K562 (cell line): ENCODE results near the gene TTLL8. TPM values are rescaled to one million over a fixed set of nuclear protein-coding genes. Genes with fewer than 3 reads are reported as not detected.

ENCODE experiments used
- ATAC-seq: fragments of 200-7000 bp; cut with Tn5 transposase; 3 replicates; pipeline ENCODE4 v1.9.1; 2020; ENCODE audit warnings: moderate library complexity
- BruUV-seq: library from RNA; stranded (reverse); fragments of 400-500 nt; replicated peaks from 2 replicates; lab custom pipeline; 2021; lab: Mats Ljungman, UMichigan
- CTCF ChIA-PET: fragments of 300-600 bp; formaldehyde crosslinking; extraction: SDS; loops from one replicate; lab custom pipeline; 2021; ENCODE audit warnings: low intra/inter-chr PET ratio; lab: Yijun Ruan, JAX
- POLR2A ChIA-PET: fragments of 300-600, 350-650 bp; sonication (Branson Sonifier 250); formaldehyde crosslinking; extraction: SDS; loops from one replicate; lab custom pipeline; 2021; ENCODE audit warnings: antibody characterized with exemption, inconsistent platforms; lab: Yijun Ruan, JAX
- DNase-seq, 4 experiments: peaks; one replicate each; pipeline versions ENCODE4 v3.0.0 to v3.0.0-alpha.2; 2011 to 2018; ENCODE audit warnings: low spot score in 3 of 4, mixed read lengths in 3 of 4; ENCODE audit errors: extremely low read depth in 1 of 4
- FAIRE-seq: peaks from 2 replicates; lab custom pipeline; 2011; peaks lifted over from hg19 to GRCh38; lab: Jason Lieb, UNC
- H2AFZ ChIP-seq: 2 replicates; pipeline ENCODE4 v1.6.0; 2011; ENCODE audit warnings: low read depth, low read length, control low read depth, inconsistent platforms
- H3K27ac ChIP-seq: fragments of 200-600 bp; 3 replicates; pipeline ENCODE4 v1.8.0; 2011; ENCODE audit warnings: low read depth, mild to moderate bottlenecking, control low read depth, inconsistent platforms, low read length, moderate library complexity, mixed read lengths; ENCODE audit errors: extremely low read depth
- H3K27me3 ChIP-seq, 2 experiments: fragments of 300-600 bp in 1 of 2; 2 replicates in 1 of 2; 3 replicates in 1 of 2; pipeline versions ENCODE4 v1.6.0 to v1.8.0; 2011; ENCODE audit warnings: inconsistent platforms in 2 of 2, low read length in 2 of 2, mild to moderate bottlenecking in 1 of 2, mixed read lengths in 1 of 2, moderate library complexity in 1 of 2; ENCODE audit not compliant: control insufficient read depth in 2 of 2, insufficient read depth in 2 of 2
- H3K36me3 ChIP-seq: fragments of 300-600 bp; 3 replicates; pipeline ENCODE4 v1.8.0; 2011; ENCODE audit warnings: mild to moderate bottlenecking, low read length, inconsistent platforms; ENCODE audit not compliant: control insufficient read depth, insufficient read depth
- H3K4me1 ChIP-seq, 2 experiments: fragments of 200-600 bp in 1 of 2; replicated peaks in 1 of 2; 2 replicates in 1 of 2; 3 replicates in 1 of 2; pipeline versions ENCODE4 v1.5.1 to v1.8.0; 2011; ENCODE audit warnings: inconsistent platforms in 2 of 2, low read length in 2 of 2, mild to moderate bottlenecking in 1 of 2, mixed read lengths in 1 of 2, moderate library complexity in 1 of 2; ENCODE audit not compliant: control insufficient read depth in 2 of 2, insufficient read depth in 2 of 2
- H3K4me2 ChIP-seq: 2 replicates; pipeline ENCODE4 v1.6.1; 2011; ENCODE audit warnings: low read length, control low read depth, inconsistent platforms, mixed read lengths; ENCODE audit not compliant: insufficient read depth
- H3K4me3 ChIP-seq: fragments of 200-600 bp; sonication (generic), shearing (Covaris generic); 2 replicates; pipeline ENCODE4 v1.5.1; 2016; ENCODE audit warnings: control low read depth, inconsistent platforms
- H3K79me2 ChIP-seq: fragments of 200-600 bp; 3 replicates; pipeline ENCODE4 v1.8.0; 2011; ENCODE audit warnings: low read length, inconsistent platforms; ENCODE audit not compliant: control insufficient read depth, insufficient read depth
- H3K9ac ChIP-seq, 2 experiments: 2 replicates each; pipeline versions ENCODE4 v1.6.0 to v1.6.1; 2011; ENCODE audit warnings: low read depth in 2 of 2, low read length in 2 of 2, control low read depth in 1 of 2, inconsistent platforms in 1 of 2, mild to moderate bottlenecking in 1 of 2, mixed read lengths in 1 of 2; ENCODE audit not compliant: insufficient read depth in 1 of 2
- H3K9me1 ChIP-seq: one replicate; pipeline ENCODE4 v1.6.0; 2011; ENCODE audit warnings: inconsistent platforms, mild to moderate bottlenecking, low read length, moderate library complexity; ENCODE audit not compliant: control insufficient read depth, insufficient read depth
- H3K9me3 ChIP-seq: replicated peaks from 2 replicates; pipeline ENCODE4 v1.5.1; 2011; ENCODE audit warnings: low read depth, low read length, inconsistent platforms; ENCODE audit not compliant: control insufficient read depth, insufficient read depth
- H4K20me1 ChIP-seq: replicated peaks from 2 replicates; pipeline ENCODE4 v1.6.1; 2011; ENCODE audit warnings: low read length, inconsistent platforms, mixed read lengths; ENCODE audit not compliant: control insufficient read depth, insufficient read depth
- C11orf30 ChIP-seq: fragments of 450-650 bp; IDR thresholded peaks from 2 replicates; pipeline ENCODE4 v1.6.1; 2016; ENCODE audit warnings: low read depth, mild to moderate bottlenecking
- CEBPG ChIP-seq, 3 experiments: fragments of 200-800 bp in 1 of 3; sonication (Bioruptor generic) in 1 of 3; sonication (generic) in 1 of 3; formaldehyde crosslinking in 1 of 3; IDR thresholded peaks in 2 of 3; conservative IDR thresholded peaks in 1 of 3; 2 replicates each; pipeline versions ENCODE4 v1.6.1 to v1.8.0; 2016 to 2022; ENCODE audit warnings: missing compliant biosample characterization in 2 of 3, missing genetic modification characterization in 2 of 3, mild to moderate bottlenecking in 1 of 3, missing genetic modification reagents in 1 of 3
- SLC30A9 ChIP-seq: fragments of 250-450 bp; sonication (Bioruptor Pico); IDR thresholded peaks from 2 replicates; pipeline ENCODE4 v1.8.0; 2022; ENCODE audit warnings: mild to moderate bottlenecking, moderate library complexity
- U2AF1 ChIP-seq: fragments of 200-400 bp; formaldehyde crosslinking; optimal IDR thresholded peaks from 2 replicates; pipeline ENCODE3; 2017; ENCODE audit warnings: mild to moderate bottlenecking, low read depth, low read length, moderate library complexity
- ZFP30 ChIP-seq: fragments of 250-450 bp; sonication (Bioruptor Pico); IDR thresholded peaks from 2 replicates; pipeline ENCODE4 v1.8.0; 2022; ENCODE audit warnings: moderate library complexity, mild to moderate bottlenecking, inconsistent platforms, borderline replicate concordance
- WGBS: fragments of 100-300 bp; shearing (Covaris generic); methylation state at CpG from one replicate; pipeline ENCODE4 v1.1.6; 2016; ENCODE audit warnings: low coverage, mixed read lengths; ENCODE audit not compliant: insufficient coverage; ENCODE audit errors: missing lambda C conversion rate; 5-methylcytosine and 5-hydroxymethylcytosine counted together
- in situ Hi-C: fragments of 300-500 bp; cut with MboI; formaldehyde crosslinking; loops from 4 replicates; pipeline ENCODE4 v1.15.0; 2018; ENCODE audit warnings: inconsistent platforms, mixed read lengths
- intact Hi-C: fragments of 100-400 bp; cut with micrococcal nuclease; formaldehyde crosslinking; loops from 2 replicates; pipeline ENCODE4 v1.14.2; 2022
- polyA plus RNA-seq, 8 experiments: library from polyadenylated mRNA; depleted of rRNA in 4 of 8; stranded (reverse) in 5 of 8; unstranded in 3 of 8; fragments of >200 nt; fragmentation: Nextera tagmentation in 2 of 8; fragmentation: Illumina TruSeq in 1 of 8; extraction: Ambion mirVana in 2 of 8; extraction: Trizol in 1 of 8; gene quantifications; 2 replicates each; pipeline versions ENCODE4 v1.2.1 to v1.2.3, GENCODE V29; 2011 to 2014; ENCODE audit warnings: inconsistent platforms in 1 of 8, missing spikeins in 1 of 8
- total RNA-seq, 7 experiments: library from RNA; depleted of rRNA in 6 of 7; stranded (reverse); fragments of >200 nt in 6 of 7; fragmentation: Illumina TruSeq in 2 of 7; extraction: Trizol in 2 of 7; gene quantifications; 2 replicates each; pipeline versions ENCODE4 v1.2.1 to v1.2.3, GENCODE V29; 2011 to 2021; ENCODE audit warnings: low replicate concordance in 1 of 7
- TF ChIP-seq, protein P1 (sequence below): IDR thresholded peaks from 2 replicates; pipeline ENCODE4 v1.6.1; 2011; ENCODE audit warnings: borderline replicate concordance, low read depth, mild to moderate bottlenecking, moderate library complexity, low read length; ENCODE audit not compliant: insufficient read depth, poor library complexity, severe bottlenecking
- TF ChIP-seq, protein P2 (sequence below): fragments of 250-450 bp; sonication (Bioruptor Pico); IDR thresholded peaks from 2 replicates; pipeline ENCODE4 v1.5.1; 2021; ENCODE audit warnings: mild to moderate bottlenecking
- TF ChIP-seq, protein P3 (sequence below): sonication (generic); formaldehyde crosslinking; IDR thresholded peaks from 2 replicates; pipeline ENCODE4 v1.9.0; 2022; ENCODE audit warnings: mild to moderate bottlenecking, missing genetic modification reagents

Gene TTLL8
- total and polyA plus RNA-seq, 9 of the 15 experiments (the other 6 are each of a cell fraction or from before 2014, with no cell fraction given), result not detected

DNA sequence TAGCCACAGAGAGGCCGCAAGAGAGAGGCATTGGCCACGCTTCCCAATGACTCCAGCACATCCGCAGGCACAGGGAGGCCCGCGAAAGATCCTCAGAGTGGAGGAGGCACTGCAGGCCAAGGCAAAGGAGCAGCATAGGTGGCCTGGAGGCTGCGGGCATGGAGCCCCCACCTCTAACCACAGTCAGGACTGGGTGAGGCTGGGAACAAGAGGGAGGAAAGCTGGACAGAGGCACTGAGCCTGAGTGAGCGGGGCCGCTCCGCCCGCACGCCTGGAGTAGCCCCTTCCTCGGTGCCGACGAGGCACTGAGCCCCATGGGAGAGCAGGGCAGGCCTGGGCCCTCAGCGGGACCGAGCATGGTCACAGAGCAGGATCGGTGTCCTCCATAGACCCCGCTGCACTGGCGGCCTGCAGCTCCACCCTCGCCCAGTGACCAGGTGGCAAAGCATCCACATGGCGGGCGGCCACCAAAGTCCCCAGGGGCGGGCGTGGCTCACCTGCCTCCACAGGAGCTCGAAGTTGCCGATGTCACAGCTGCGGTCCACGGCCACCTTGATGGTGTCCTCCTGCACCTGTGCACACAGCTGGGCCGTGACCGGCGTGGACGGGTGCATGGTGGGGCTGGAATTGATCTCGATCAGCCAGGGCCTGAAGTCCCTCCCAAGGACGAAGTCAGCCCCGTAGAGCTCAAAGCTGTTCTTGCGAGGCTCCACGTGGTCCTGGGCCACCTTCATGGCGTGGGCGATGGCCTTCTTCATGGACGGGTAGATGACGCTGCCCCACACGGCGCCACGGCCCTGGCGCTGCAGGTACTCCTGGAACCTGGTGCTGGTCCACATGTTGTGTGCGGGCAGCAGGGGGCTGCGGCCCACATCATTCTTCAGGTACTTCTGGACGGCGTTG lies 26.7 kb downstream of the TTLL8 start:
- Histone ChIP-seq H3K27me3 (peaks cover 4 to 68% of the 10 kb centered on the region in 2 experiments; a peak in 4 of 5 replicates), H4K20me1 (no peaks in the 10 kb centered on the region; the same call in 1 of the 2 replicates), H3K79me2 (no peaks in the 10 kb centered on the region), H3K9ac (no peak overlapping the region), H3K4me2 (no peak overlapping the region), H3K36me3 (no peaks in the 10 kb centered on the region), H3K27ac (no peak overlapping the region), H3K4me3 (no peak overlapping the region), H2AFZ (no peak overlapping the region), H3K9me1 (no peaks in the 10 kb centered on the region), H3K9me3 (no peaks in the 10 kb centered on the region), H3K4me1 (peaks cover 0 to 55% of the 10 kb centered on the region in 2 experiments; a peak in 2 of 5 replicates)
- DNase-seq, result no peak
- no TSS peak for BruUV-seq
- WGBS, result 31% methylated on average over 38 of the region's 49 CpGs
- FAIRE-seq, result no peak
- CTCF ChIA-PET, result interaction anchor here (2.7 kb wide), 1 partner anchor 101 kb away, joined by 37 read pairs; no protein-coding TSS in a partner anchor
- in situ Hi-C loops, result loop anchor here (5.0 kb wide), 2 partner anchors 99 to 264 kb away; no protein-coding TSS in a partner anchor
- TF ChIP-seq ZFP30 (CRISPR knock-in tag) (no peak), CEBPG (CRISPR knock-in tag; IDR thresholded peaks at IDR 0.05) (no peak), CEBPG (tag; conservative IDR thresholded peaks at IDR 0.05 in 1 of 2, IDR thresholded peaks at IDR 0.05 in 1 of 2) (no peak), C11orf30 (no peak), SLC30A9 (no peak), U2AF1 (no peak)
- TF ChIP-seq, protein P1, sequence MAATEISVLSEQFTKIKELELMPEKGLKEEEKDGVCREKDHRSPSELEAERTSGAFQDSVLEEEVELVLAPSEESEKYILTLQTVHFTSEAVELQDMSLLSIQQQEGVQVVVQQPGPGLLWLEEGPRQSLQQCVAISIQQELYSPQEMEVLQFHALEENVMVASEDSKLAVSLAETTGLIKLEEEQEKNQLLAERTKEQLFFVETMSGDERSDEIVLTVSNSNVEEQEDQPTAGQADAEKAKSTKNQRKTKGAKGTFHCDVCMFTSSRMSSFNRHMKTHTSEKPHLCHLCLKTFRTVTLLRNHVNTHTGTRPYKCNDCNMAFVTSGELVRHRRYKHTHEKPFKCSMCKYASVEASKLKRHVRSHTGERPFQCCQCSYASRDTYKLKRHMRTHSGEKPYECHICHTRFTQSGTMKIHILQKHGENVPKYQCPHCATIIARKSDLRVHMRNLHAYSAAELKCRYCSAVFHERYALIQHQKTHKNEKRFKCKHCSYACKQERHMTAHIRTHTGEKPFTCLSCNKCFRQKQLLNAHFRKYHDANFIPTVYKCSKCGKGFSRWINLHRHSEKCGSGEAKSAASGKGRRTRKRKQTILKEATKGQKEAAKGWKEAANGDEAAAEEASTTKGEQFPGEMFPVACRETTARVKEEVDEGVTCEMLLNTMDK, result no peak
- TF ChIP-seq, protein P2, sequence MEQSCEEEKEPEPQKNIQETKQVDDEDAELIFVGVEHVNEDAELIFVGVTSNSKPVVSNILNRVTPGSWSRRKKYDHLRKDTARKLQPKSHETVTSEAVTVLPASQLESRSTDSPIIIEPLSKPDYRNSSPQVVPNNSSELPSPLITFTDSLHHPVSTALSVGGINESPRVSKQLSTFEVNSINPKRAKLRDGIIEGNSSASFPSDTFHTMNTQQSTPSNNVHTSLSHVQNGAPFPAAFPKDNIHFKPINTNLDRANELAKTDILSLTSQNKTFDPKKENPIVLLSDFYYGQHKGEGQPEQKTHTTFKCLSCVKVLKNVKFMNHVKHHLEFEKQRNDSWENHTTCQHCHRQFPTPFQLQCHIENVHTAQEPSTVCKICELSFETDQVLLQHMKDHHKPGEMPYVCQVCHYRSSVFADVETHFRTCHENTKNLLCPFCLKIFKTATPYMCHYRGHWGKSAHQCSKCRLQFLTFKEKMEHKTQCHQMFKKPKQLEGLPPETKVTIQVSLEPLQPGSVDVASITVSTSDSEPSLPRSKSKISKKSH (CRISPR knock-in tag), result no peak
- TF ChIP-seq, protein P3, sequence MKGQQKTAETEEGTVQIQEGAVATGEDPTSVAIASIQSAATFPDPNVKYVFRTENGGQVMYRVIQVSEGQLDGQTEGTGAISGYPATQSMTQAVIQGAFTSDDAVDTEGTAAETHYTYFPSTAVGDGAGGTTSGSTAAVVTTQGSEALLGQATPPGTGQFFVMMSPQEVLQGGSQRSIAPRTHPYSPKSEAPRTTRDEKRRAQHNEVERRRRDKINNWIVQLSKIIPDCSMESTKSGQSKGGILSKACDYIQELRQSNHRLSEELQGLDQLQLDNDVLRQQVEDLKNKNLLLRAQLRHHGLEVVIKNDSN, result peak; percentile 28; the same call in 1 of the 2 replicates
- intact Hi-C loops, result loop anchor here (5.0 kb wide), 1 partner anchor 264 kb away; no protein-coding TSS in a partner anchor
- ATAC-seq, result no peak
- POLR2A ChIA-PET, result interaction anchor here (0.5 to 0.7 kb wide), 3 partner anchors 112 to 248 kb away, joined by 3 to 4 read pairs (median 3); no protein-coding TSS in a partner anchor
